GM13976 (cell line): ENCODE data around the gene ZNF417.
"Not testable (repeated sequence)": the region's sequence is repeated elsewhere in the genome, so short reads cannot be mapped to it uniquely, and the experiment has no call there.

ENCODE experiments used
- DNase-seq: peaks from one replicate; pipeline ENCODE4 v3.0.0; 2012; ENCODE audit warnings: low spot score
- CTCF ChIP-seq: IDR thresholded peaks from 2 replicates; pipeline ENCODE4 v1.5.1; 2012; ENCODE audit warnings: borderline replicate concordance, mild to moderate bottlenecking; ENCODE audit not compliant: insufficient read depth; ENCODE audit errors: extremely low read depth, missing control alignments, control extremely low read depth
- in situ Hi-C: fragments of 300-500 bp; cut with MboI; formaldehyde crosslinking; loops from one replicate; pipeline ENCODE4 v1.12.0; 2022; ENCODE audit warnings: low sequenced_read_pairs, mixed read lengths, inconsistent platforms; ENCODE audit not compliant: unreplicated experiment

Gene ZNF417

GRCh38 chr19:57916168-57916995, at the start of gene ZNF417:
Gene ZNF417 (minus strand): TSS chr19:57916592. CDS start chr19:57916411, 181 bp downstream.
- peak; percentile 90 for DNase-seq
- peak; percentile 24 for TF ChIP-seq CTCF
- in situ Hi-C loops: not testable (repeated sequence)

GRCh38 chr19:57964761-57965160, 48.4 kb upstream of the ZNF417 start:
- no peak for TF ChIP-seq CTCF
- in situ Hi-C loops: no loop called here
- DNase-seq: no peak

GRCh38 chr19:57961785-57962184, 45.4 kb upstream of the ZNF417 start:
- no peak for DNase-seq
- in situ Hi-C loops: no loop called here
- no peak for TF ChIP-seq CTCF

GRCh38 chr19:57954996-57955395, 38.6 kb upstream of the ZNF417 start:
- TF ChIP-seq CTCF: no peak
- no peak for DNase-seq
- in situ Hi-C loops: no loop called here

GRCh38 chr19:57949702-57950101, 33.3 kb upstream of the ZNF417 start:
- no peak for DNase-seq
- no peak for TF ChIP-seq CTCF
- in situ Hi-C loops: no loop called here

GRCh38 chr19:57949296-57949695, 32.9 kb upstream of the ZNF417 start:
- in situ Hi-C loops: no loop called here
- TF ChIP-seq CTCF: no peak

More at GRCh38 chr19:57949296-57949695, 32.9 kb upstream of the ZNF417 start:
- no peak for DNase-seq
